HG02884 (cell line): Measurements from ENCODE around the gene FBXO8.

ENCODE experiments used
- ATAC-seq: cut with Tn5 transposase; IDR thresholded peaks from one replicate; pipeline ENCODE4 v1.9.1; 2021; ENCODE audit warnings: mild to moderate bottlenecking, moderate library complexity; ENCODE audit not compliant: unreplicated experiment

The FBXO8 gene

GRCh38 chr4:174210952-174211490, 72.4 kb downstream of the FBXO8 start:
- no peak for ATAC-seq

- ATAC-seq = no peak
Observed at GRCh38 chr4:174210354-174210753, 73.1 kb downstream of the FBXO8 start.

GRCh38 chr4:174209341-174209740, 74.1 kb downstream of the FBXO8 start:
- ATAC-seq = no peak

- no peak for ATAC-seq
Observed at GRCh38 chr4:174207367-174207766, 76.1 kb downstream of the FBXO8 start.

GRCh38 chr4:174204164-174204831, 79.2 kb downstream of the FBXO8 start:
- no peak for ATAC-seq

GRCh38 chr4:174201871-174202270, 81.6 kb downstream of the FBXO8 start:
- no peak for ATAC-seq

GRCh38 chr4:174199735-174200134, 83.7 kb downstream of the FBXO8 start:
- no peak for ATAC-seq

- ATAC-seq = no peak
Observed at GRCh38 chr4:174198828-174199227, 84.6 kb downstream of the FBXO8 start.

- no peak for ATAC-seq
Observed at GRCh38 chr4:174198396-174198795, 85.1 kb downstream of the FBXO8 start.

- ATAC-seq = no peak
Observed at GRCh38 chr4:174193438-174194374, 89.8 kb downstream of the FBXO8 start.

GRCh38 chr4:174192943-174193342, 90.5 kb downstream of the FBXO8 start:
- no peak for ATAC-seq

GRCh38 chr4:174190832-174191500, 92.5 kb downstream of the FBXO8 start:
- no peak for ATAC-seq

- no peak for ATAC-seq
Observed at GRCh38 chr4:174189392-174190015, 94.0 kb downstream of the FBXO8 start.
